GM12875 (cell line): ENCODE measurements around the gene OTUD4.

Source experiments
- H3K4me3 ChIP-seq: one replicate; pipeline ENCODE4 v1.5.1; 2011; ENCODE audit warnings: low read depth, low read length, control low read depth
- CTCF ChIP-seq: IDR thresholded peaks from 2 replicates; pipeline ENCODE4 v1.5.1; 2011; ENCODE audit warnings: low read depth, mild to moderate bottlenecking, control low read depth, inconsistent platforms, low read length, moderate library complexity, borderline replicate concordance; ENCODE audit not compliant: insufficient read depth

Gene OTUD4

GRCh38 chr4:145189981-145190380 lies 9.6 kb upstream of the OTUD4 start:
- no peak for TF ChIP-seq CTCF
- no peak overlapping the region for H3K4me3 ChIP-seq

GRCh38 chr4:145186729-145187128 lies 6.3 kb upstream of the OTUD4 start:
- H3K4me3 ChIP-seq: no peak overlapping the region
- TF ChIP-seq CTCF: no peak

GRCh38 chr4:145183581-145183980 lies 3.2 kb upstream of the OTUD4 start:
- no peak overlapping the region for H3K4me3 ChIP-seq
- no peak for TF ChIP-seq CTCF

GRCh38 chr4:145183023-145183422 lies 2.6 kb upstream of the OTUD4 start:
- H3K4me3 ChIP-seq: no peak overlapping the region
- TF ChIP-seq CTCF: no peak

- H3K4me3 ChIP-seq: no peak overlapping the region
- no peak for TF ChIP-seq CTCF
Measured at GRCh38 chr4:145182222-145182621, 1.8 kb upstream of the OTUD4 start.

- TF ChIP-seq CTCF: no peak
- H3K4me3 ChIP-seq: peak overlapping the region; percentile 68
Measured at GRCh38 chr4:145181091-145181501, 707 bp upstream of the OTUD4 start.

- peak overlapping the region; percentile 76 for H3K4me3 ChIP-seq
Measured at GRCh38 chr4:145179861-145180297, 510 bp downstream of the OTUD4 start.

GRCh38 chr4:145179281-145179860 lies 1.0 kb downstream of the OTUD4 start:
- peak overlapping the region; percentile 76 for H3K4me3 ChIP-seq
- TF ChIP-seq CTCF: no peak
